GM12865 (cell line): ENCODE results near the gene GUCD1.
A peak's percentile ranks its signal among the peaks of the same experiment; 100 is the strongest.
"Not testable (repeated sequence)": the region's sequence is repeated elsewhere in the genome, so short reads cannot be mapped to it uniquely, and the experiment has no call there.

Experiments used
- DNase-seq: peaks from one replicate; pipeline ENCODE4 v3.0.0; 2010; ENCODE audit warnings: low read depth
- H3K4me3 ChIP-seq: 2 replicates; pipeline ENCODE4 v1.5.1; 2011; ENCODE audit warnings: mild to moderate bottlenecking, low read depth, low read length, control low read depth
- CTCF ChIP-seq: IDR thresholded peaks from 2 replicates; pipeline ENCODE4 v1.5.1; 2011; ENCODE audit warnings: low read length, control low read depth, low read depth, inconsistent platforms; ENCODE audit not compliant: insufficient read depth; ENCODE audit errors: missing control alignments

Gene GUCD1

GRCh38 chr22:24554313-24555164, at the start of gene GUCD1:
TSS of gene GUCD1 (minus strand) at chr22:24555138. CDS start at chr22:24554991, 147 bp downstream.
- no peak for TF ChIP-seq CTCF
- H3K4me3 ChIP-seq, result peak within 1 kb of the TSS; percentile 94
- DNase-seq, result peak; percentile 52

DNA sequence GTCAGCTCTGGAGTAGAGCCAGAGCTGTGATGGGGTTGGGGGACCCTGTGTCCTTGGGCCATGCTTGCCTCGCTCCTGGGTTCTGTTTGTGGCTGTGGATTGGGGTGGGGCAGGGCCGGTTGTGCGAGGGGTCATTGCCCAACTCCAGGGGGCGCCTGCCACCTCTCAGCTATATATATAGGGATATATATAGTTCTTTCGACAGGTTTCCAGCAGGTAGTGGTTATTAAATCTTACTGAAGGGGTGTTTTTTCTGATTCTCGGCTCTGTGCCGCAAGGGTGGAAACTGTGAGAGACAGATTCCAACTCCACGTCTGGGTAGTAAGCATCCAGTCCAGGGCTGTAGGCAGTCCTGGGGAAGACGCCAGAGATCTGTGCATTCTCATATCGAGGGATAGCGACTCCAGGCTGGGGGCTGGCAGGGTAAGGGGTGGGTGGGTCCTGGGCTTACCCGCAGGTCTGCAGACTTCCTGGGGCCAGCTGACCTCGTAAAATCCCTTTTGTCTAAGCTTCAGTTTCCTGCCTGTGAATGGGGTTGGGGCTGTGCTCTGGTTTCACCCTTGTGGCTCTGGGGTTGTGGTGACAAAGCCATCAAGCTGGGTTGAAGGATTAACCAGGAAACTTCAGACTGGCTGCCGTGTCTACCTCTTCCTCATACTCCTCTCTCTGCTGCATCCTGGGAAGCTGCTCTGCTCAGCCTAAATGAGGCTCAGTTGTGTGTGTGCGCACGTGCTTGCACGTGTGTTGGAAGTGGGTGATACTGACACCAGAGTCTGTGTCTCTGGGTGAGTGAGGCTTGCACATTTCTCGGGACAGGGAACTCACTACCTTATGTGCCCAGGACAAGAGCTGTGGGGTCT, 49.1 kb upstream of the GUCD1 start:
- peak; percentile 21 for DNase-seq
- not testable (repeated sequence) for H3K4me3 ChIP-seq

DNA sequence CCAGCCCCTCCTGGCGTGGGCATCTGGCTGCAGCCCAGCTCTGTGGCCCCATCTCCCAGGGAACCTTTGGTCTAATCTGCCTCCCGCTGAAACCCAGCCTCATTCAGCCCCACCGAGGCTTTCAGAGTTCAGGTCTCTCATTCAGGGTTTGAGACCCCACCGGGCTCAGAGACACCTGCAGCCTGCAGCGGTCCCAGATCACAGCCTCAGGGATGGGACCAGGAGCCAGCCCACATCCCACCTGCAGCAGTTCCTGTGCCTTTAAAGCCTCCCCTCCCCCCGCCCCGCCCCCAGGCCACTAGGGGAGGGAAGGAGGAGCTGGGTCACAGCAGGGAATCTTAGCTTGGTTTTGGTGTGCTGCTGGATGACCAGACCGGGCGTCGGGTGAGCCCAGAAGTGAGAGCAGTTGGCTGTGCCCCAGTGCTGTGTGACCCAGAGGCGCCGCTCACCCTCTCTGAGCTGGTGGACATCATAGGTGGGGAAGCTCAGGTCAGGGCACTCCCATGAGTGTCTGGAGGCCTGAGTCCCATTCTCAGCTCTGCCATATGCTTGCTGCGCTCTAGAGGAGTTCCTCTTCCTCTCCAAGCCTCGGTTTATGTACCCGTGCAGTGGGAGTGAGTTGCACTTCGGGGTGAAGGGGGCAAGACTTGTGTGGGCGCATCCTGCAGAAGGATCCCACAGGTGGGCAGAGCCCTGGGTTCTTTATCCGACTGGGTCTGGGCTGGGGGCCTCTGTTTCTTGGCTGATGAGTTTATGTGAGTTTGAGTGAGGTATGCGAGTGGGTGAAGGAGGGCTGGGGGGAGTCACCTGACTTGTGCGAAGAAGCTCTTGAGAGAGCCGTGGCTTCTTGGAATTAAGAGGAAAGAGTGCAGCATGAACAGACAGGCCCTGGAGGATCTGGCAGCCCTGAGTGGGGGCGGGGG, 48.2 kb upstream of the GUCD1 start, which contains the start of gene GGT1:
TSS of gene GGT1 (plus strand) at position 347 of the 923 bp plus-strand sequence. CDS start 7,889 bp downstream, outside the sequence.
- DNase-seq, H3K4me3 ChIP-seq: not testable (repeated sequence)

DNA sequence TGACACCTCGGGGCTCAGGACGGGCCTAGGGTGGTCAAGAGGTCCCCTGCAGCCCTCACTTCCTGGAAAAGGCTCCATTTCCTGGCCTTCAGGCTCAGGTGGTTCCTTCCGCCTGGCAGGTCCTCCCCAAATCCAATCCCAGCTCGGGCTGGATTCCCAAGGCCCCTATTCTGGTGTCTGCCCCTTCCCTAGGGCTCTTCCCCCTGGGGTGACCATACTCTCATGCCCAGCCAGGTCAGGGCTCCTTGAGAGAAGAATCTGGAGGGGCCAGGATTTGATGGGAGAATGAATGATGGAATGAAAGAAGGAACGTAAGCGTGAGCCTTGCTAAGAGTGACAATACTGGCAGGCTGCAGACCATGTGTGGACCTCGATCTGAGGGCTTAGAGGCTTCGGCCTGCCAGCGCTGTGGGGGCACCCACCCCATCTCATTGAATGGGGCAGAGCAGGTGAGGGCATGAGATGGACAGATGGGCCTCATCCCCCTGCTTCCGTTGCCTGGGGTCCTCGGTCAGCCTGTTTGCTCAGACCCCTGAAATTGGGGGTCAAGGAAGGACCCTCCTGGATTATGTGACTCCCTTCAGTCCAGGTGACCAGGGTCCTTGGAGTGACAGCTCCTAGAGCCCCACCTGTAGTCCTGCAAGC, 47.3 kb upstream of the GUCD1 start:
- DNase-seq, H3K4me3 ChIP-seq: not testable (repeated sequence)

DNA sequence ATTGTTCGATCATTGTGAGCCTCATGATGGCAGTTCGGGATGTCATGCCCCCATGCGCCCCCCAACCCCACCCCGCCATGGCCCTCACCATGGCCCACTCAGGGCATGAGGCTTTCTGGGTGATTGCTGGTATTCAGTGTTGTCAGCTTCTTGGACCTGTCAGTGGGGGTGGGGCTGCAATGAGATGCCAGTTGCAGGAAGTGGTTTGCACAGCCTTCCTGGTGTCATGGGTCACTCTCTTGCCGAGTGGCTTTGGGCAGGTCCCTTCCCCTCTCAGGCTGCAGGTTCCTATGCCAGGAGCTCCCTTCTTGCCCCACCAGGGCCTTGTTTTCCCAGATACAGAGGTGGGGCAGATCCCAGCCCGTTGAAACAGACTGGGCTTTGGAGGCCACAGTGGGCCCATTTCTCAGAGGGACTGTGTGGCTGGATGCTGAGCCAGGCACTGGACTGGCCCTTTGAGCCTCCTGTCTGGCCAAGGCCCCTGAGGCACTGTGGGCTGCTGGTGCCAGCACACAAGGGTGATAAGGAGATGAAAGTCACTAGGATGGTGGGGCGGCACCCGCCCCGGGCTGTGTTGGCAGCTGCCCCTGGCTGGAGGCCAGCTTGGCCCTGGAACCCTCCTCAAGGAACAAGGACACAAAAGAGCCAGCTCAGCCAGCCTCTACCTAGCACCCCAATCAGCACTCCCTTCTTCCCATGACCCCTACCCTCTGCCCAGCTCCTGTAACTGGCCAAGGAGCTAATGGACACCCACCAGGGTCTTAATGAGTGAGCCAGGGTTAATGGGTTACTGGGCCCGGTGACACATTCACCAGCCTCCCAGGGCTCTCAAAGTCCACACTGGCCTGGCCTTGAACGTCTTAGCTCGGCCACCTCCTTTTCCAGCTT, 46.5 kb upstream of the GUCD1 start:
- no peak for TF ChIP-seq CTCF
- H3K4me3 ChIP-seq, result no peak overlapping the region
- DNase-seq, result peak; percentile 43

- H3K4me3 ChIP-seq, DNase-seq: not testable (repeated sequence)
These were observed 45.2 kb upstream of the GUCD1 start for GRCh38 chr22:24599958-24600715.

- TF ChIP-seq CTCF, result no peak
- H3K4me3 ChIP-seq, result no peak overlapping the region
- no peak for DNase-seq
These were observed 44.6 kb upstream of the GUCD1 start for GRCh38 chr22:24599514-24599913.

- not testable (repeated sequence) for DNase-seq, H3K4me3 ChIP-seq
These were observed 42.1 kb upstream of the GUCD1 start for GRCh38 chr22:24597076-24597475.
